Non-pigmented ciliary epithelial cell (primary cell): ENCODE measurements around the gene SRRD.

Experiments used
- DNase-seq: peaks from one replicate; pipeline ENCODE4 v3.0.0-alpha.2; 2010; ENCODE audit warnings: low read depth

The SRRD gene

DNA sequence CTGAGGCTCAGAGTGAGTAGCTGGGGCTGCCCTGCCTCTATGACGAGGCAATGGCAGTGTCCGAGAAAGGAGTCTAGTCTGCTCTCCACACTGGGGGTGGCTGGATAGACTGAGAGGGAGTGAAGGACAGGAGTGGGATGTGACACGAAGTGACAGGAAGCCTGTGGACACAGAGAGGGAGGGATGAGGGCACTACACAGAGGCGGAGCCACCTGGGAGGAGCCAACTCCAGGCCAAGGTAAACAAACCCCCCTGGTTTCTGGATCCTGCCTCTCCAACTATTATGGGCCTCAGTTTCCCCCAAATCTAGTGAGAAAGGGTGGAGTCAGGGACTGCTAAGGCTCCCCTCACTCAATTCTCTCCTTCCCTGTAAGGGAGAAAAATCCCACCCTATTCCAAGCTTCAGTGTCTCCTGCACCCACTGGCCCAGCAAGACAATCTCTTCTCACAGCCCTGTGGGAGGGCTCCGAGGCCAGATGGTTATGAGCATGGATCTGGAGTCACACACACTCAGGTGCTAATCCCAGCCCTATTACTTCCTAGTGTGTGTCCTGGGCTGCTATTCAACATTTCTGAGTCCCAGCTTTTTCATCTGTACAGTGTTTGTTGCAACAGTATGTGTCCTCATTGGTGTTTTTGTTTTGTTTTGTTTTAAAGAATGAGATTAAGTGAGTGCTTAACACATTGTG is 29.7 kb upstream of the SRRD start:
- no peak for DNase-seq

DNA sequence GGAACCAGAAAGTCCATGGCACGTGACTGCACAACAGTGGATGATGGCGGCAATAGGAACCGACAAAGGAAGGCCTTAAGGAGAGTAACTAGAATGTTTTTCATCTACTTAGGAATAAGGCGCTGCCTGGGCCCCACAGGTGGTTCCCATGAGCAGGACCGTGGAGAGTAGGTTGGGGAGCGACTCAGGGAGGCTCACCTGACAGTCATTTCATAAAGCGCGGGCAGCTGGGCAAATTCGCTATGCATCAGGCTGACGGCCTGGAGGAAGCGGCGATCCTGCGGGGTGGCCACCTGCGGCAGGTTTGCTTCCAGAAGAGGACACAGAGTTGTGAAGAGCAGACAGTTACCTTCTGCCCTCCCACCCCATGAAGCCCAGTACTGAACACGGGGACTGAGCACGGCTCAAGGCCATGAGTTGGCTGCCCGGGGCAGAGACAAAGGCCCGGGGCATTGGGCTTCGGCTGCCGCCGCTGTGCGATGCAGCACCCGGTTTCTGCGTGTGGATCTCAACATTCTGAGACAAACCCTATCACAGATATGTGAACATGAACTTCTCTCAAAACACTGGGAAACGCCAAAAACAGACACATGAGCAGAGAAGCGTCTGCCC is 25.9 kb upstream of the SRRD start:
- DNase-seq: no peak

DNA sequence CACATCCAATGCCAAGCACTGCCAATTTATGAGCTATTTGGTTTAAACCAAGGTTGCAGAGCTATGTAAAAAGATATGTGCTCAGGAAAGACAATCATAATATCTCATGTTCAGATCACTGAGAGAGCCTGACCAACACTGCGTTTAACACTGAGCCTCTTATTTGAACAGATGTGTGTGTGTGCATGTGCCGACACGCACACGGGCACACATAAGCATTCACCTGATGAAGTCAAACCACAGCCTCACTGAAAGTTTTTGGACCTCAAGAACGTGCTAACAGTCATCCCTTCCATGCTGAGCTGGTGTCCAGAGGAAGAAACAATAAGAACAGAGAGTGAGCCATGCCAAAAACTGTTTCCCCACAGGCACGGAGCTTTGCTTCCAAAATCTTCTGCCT is 23.5 kb upstream of the SRRD start:
- no peak for DNase-seq

GRCh38 chr22:26461188-26461810 is 22.4 kb upstream of the SRRD start:
- DNase-seq: no peak

DNA sequence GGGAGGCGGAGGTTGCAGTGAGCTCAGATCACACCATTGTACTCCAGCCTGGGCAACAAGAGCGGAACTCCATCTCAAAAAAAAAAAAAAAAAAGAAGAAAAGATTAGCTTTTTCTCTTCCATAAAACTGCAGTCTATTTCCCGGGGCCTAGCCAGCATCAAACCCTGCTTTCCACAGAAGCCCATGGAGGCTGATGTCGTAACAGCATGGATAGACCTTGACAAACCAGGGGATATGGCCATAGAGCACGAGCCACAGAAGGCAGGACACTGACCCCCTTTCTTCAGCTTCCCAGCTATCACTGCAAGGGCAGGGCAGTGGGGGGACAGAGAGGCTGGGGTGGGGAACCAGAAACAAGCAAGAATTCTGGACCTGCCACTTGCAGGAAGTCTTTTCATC is 21.6 kb upstream of the SRRD start:
- no peak for DNase-seq

GRCh38 chr22:26462641-26463040 is 21.0 kb upstream of the SRRD start:
- no peak for DNase-seq

GRCh38 chr22:26463101-26463661 is 20.5 kb upstream of the SRRD start:
- no peak for DNase-seq

- no peak for DNase-seq
Observed at GRCh38 chr22:26463688-26464087, 20.0 kb upstream of the SRRD start.

- no peak for DNase-seq
Observed at GRCh38 chr22:26464312-26464711, 19.4 kb upstream of the SRRD start.

DNA sequence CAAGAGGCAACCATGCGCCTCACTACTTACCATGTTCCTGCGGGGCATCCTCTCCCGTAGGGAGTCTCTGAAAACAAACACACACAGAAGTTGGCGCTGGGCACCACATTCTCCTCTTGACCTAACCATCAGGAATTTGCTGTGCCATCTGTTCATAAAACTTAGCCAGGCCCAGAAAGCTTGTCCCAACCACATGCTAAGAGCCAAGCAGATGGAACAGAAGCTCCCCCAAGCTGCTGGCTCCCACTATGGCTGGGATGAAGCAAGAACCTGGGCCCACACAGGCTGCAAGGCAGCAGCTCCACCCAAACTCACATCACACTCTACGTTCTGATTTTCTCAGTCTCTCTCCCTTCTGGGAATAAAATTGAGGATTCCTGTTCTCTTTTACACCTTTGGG is 17.5 kb upstream of the SRRD start:
- no peak for DNase-seq

GRCh38 chr22:26470807-26471206 is 12.9 kb upstream of the SRRD start:
- no peak for DNase-seq

- DNase-seq: peak; percentile 86
Observed at GRCh38 chr22:26471522-26471921, 12.2 kb upstream of the SRRD start.

- DNase-seq: no peak
Observed at GRCh38 chr22:26474682-26475081, 9.0 kb upstream of the SRRD start.

- DNase-seq: peak; percentile 77
Observed at GRCh38 chr22:26476705-26477340, 6.9 kb upstream of the SRRD start.

DNA sequence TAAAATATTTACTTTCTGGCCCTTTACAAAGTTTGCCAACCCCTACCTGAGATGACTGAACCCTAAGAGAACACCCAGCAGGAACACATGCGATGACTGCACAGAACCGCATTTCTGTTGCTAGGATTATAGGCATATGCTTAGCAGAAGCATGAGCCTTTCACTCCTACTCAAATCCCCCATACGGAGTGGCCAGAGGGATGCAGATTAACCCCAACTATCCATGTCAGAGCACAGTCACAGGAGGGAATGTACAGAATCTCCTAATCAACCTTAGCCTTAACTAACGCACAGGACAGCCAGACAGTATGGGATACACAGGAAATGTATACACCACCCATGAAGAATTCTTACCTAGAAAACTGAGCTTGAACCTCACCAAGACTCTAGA is 6.3 kb upstream of the SRRD start:
- DNase-seq: no peak

GRCh38 chr22:26479043-26479791 is 4.5 kb upstream of the SRRD start:
- DNase-seq: no peak

GRCh38 chr22:26479792-26480610 is 3.7 kb upstream of the SRRD start:
- no peak for DNase-seq

GRCh38 chr22:26480611-26480932 is 3.1 kb upstream of the SRRD start:
- no peak for DNase-seq

DNA sequence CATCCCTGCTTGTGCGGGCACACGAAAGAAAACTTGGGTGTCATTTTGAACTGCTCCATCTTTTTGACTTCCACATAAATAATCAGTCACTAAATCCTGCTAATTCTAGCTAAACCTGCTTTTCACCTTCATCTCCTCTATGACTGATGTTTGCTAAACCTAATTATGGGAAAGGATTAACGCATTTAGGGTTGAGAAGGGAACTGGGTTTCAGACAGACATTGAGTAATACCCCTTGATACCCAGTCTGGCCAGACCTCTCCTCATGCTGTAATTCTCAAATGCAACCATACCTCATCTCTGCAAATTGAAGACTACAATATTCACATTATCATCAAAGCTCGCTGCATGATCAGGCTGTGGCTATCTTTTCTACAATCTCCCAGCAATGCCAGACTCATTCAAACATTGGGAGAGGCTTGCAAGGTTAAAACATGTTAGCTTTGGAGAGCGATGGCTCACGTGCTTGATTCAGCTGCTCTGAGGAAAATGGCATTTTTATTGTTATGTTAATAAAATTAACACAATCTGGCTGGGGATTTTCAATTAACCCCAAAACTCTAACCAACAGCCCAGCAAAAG is 2.5 kb upstream of the SRRD start:
- no peak for DNase-seq

DNA sequence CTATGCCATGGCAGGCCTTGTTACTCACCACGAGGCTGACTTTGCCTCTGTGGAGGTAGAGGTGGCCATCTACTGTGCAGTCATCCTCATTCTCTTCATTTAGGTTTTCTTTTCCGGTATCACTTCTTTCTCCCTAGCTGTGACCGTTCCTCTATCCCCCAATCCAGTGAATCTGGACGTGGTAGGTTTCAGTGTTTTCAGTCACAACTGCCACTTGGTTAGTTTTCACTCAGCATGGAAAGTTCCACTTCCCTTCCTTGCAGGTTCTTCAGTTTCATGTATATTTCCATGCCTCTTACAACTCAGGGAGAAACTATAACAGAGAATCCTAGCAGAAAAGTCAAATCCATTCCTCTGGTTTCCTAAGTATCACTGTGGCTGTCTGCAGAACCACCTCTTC is 2.0 kb upstream of the SRRD start:
- no peak for DNase-seq

DNA sequence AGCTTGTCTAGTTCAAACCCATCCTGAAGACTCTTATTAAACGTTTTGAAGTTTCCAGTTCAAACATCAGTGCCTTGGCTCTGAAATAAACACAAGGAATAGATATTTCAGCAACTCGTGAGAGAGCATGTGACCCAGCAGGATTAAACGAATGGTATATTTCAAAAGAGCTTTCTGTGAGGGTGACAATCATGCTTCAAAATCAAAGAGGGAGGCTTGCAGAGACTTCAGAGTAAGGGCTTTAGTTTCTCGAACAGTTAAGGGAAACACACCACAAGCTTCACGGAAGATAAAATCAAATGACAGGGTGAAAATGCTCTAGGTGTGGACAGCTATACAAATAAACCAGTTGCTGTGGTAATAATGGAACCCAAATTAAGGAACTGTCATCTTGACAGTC is 1.5 kb upstream of the SRRD start:
- DNase-seq: no peak
